Vagina (tissue), 2 donors: ENCODE data around the gene EXOC2.

Experiments
- CTCF ChIP-seq, 3 experiments: fragments of 450-650 bp in 2 of 3; fragments of 200-600 bp in 1 of 3; sonication (generic) in 1 of 3; IDR thresholded peaks; one replicate each; pipeline ENCODE4 v1.5.1; 2017 to 2019; ENCODE audit warnings: antibody characterized with exemption in 3 of 3, mild to moderate bottlenecking in 2 of 3, moderate library complexity in 2 of 3
- POLR2A ChIP-seq, 2 donors: fragments of 450-650 bp; IDR thresholded peaks; one replicate each; pipeline ENCODE4 v1.6.1; 2017; ENCODE audit warnings: antibody characterized with exemption in 2 of 2, mild to moderate bottlenecking in 2 of 2, moderate library complexity in 2 of 2
- POLR2AphosphoS5 ChIP-seq, 2 donors: sonication (generic); formaldehyde crosslinking; IDR thresholded peaks; one replicate each; pipeline ENCODE4 v1.9.0; 2017; ENCODE audit warnings: antibody characterized with exemption in 2 of 2, mild to moderate bottlenecking in 2 of 2, low read depth in 1 of 2; ENCODE audit not compliant: insufficient read depth in 1 of 2

GRCh38 chr6:622462-622861 lies 70.5 kb downstream of the EXOC2 start:
- no peak for TF ChIP-seq CTCF (IDR thresholded peaks at IDR 0.05)
- TF ChIP-seq POLR2A (IDR thresholded peaks at IDR 0.05), result no peak
- TF ChIP-seq POLR2AphosphoS5 (IDR thresholded peaks at IDR 0.05; ENCODE audit: insufficient read depth in 1 of 2, low read depth in 1 of 2), result no peak
